HG02798 (cell line): Measurements from ENCODE around the gene CLCNKB.
"Not testable (repeated sequence)": the region's sequence is repeated elsewhere in the genome, so short reads cannot be mapped to it uniquely, and the experiment has no call there.

ENCODE experiments used
- ATAC-seq: cut with Tn5 transposase; IDR thresholded peaks from one replicate; pipeline ENCODE4 v1.9.1; 2021; ENCODE audit warnings: mild to moderate bottlenecking; ENCODE audit not compliant: unreplicated experiment, poor library complexity

CLCNKB gene

DNA sequence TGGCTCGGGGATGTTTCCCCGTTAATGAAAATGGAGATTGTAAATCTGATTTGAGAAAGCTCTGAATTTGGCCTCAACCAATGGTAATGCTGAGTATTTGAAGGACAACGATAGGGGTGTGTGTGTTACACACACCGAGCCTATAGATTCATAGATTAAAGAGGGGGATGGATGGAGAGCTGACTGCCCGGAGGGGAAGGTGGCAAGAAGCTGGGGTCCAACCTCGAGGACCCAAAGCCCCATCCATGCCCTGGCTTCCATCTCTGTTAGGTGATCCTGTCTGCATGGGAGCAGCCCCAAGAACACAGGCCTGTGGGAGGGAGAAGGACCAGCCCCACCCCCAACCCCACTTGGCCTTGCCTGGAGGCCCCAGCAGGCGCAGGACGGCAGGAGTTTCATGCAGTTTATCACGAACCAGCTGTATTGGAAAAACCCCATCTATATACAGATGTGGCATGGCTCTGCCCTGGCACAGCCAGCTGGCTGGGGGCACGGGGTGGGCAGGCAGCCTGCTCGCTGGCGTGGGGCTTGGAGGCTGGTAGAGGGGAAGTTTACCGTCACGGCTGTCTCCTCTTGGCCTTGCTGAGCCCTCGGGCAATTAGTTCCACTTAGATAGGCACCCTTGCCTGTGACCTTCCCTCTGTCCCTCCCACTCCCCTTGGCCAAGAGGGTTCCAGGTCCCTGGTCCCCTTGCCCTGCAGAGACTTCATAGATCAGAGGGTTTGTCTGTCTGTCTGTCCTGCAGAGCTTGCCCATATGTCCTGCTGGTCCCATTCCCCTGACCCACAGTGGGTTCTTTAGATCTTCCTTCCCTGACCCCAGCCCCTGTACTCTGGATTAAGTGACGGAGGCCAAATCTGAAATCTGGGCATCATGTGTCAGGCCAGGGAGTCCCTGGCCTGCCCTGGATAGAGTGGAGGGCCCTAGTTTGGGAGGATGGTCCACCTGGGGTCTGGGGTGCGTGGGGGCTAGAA lies 28.8 kb upstream of the CLCNKB start:
- ATAC-seq, result no peak

GRCh38 chr1:16015491-16015890 lies 28.1 kb upstream of the CLCNKB start:
- ATAC-seq, result no peak

GRCh38 chr1:16015960-16016901 lies 27.4 kb upstream of the CLCNKB start:
- no peak for ATAC-seq

DNA sequence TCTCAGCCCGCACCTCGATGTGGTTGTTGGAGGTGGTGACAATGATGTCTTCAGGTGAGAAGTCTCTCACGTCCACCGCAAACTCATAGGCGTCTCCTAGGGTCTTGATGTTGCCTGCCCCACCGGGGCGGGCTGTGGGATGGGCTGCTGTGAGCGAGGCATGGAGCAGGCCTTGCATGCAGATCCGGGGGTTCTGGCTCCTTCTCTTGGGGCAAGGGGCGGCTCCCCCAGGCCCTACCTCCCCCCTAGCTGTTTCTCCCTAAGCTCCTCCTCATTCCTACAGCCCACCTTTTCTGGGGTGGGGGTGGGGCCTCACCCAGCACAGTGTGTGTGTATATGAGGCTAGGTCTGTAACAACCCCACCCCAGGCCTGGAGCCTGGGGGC lies 26.5 kb upstream of the CLCNKB start:
- ATAC-seq, result no peak

GRCh38 chr1:16017461-16018303 lies 25.9 kb upstream of the CLCNKB start, which contains the start of gene HSPB7:
HSPB7 (minus strand) TSS chr1:16018043; CDS start chr1:16017963, 80 bp downstream.
- ATAC-seq, result no peak

DNA sequence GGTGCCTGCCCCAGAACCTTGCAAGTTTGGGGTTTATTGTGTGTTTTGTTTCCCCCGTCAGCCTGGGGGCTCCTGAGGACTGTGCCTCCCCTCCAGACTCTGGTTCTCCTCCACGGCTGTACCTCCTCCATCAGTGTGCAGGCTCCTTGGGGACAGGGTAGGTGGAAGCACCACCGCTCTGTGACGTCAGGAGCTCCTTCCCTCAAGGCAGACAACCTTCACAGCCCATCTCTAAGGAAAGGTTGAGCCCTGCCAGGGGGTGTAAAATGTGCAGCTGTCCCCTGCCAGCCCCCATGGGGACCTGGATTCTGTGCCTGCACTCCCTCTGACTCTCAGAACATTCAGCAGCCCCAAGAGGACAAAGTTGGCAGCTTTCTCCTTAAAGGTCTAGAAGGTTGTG lies 25.3 kb upstream of the CLCNKB start:
- no peak for ATAC-seq

DNA sequence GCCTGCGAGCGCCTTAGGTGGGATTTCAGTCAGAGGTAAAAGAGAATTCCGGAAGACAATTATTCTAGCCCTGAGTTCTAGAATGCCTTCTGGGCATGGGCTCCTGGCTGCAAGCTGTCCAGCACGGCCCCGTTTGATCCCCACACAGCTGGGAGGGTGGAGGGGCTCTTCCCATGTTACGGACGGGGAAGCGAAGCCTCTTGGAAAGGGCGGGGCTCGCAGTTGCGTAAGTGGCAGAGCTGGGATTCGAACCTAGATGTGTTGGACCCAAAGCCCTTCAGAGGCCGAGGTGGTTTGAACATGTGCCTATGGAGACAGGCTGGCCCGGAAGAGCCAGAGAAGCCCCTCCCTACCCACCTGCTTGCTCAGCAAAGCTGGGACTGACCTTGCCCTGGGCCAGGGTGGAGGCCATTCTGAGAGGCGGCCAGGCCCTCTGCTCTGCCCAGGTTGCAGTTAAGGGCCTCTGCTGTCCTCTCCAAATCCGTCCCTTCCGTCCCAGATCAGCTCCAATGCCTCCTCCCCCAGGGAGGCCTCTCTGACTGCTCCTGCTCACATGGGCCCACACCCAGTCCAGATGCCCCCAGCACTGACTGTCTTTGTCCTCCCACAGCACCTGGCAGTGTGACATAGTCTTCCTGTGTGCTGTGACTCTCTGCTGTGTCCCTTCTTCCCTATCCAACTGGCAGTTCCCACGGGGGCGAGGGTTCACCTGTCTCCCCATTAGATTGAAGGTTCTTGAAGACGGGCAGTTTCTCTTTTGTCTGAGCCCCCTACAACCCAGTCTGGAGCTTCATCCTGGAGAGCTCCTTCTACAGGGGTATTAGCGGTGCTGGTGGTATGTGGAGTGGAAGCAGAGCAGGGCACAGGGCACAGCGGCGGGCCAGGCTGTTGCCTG lies 24.6 kb upstream of the CLCNKB start:
- ATAC-seq, result no peak

DNA sequence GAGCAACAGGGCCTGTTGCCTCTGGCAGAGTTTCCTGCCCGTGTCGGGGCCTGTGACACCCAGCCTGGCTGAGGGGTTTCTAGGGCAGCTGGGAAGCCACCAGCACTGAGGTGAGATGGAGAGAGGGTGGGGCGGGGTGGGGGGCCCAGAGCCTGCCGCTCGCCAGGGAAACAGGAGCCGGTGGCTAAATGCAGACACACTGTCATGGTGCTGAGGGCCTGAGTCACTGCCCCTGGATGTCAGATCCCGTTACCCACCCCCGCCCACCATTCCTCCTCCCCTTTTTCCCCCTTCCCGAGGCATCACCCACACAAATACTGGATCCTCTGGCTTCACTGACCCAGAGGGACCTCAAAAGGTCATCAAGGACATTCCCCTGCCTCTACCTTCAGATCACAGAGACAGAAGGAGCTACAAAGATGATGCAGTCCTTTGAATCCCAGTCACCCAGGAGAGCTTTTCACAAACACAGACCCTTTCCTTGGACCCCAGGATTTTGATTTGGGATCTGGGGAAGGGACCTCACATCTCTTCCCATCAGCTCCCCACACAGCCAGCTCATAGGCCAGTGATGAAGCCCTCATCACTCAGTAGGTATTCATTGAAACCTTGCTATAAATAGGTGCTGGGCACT lies 23.8 kb upstream of the CLCNKB start:
- ATAC-seq, result no peak

- ATAC-seq, result no peak
These were observed 23.3 kb upstream of the CLCNKB start for GRCh38 chr1:16020325-16020724.

- ATAC-seq, result not testable (repeated sequence)
These were observed 22.7 kb upstream of the CLCNKB start for GRCh38 chr1:16020878-16021277.

GRCh38 chr1:16021681-16022080 lies 21.9 kb upstream of the CLCNKB start, which contains the start of gene CLCNKA:
CLCNKA (plus strand) TSS chr1:16022036; CDS start chr1:16022620, 584 bp downstream.
- no peak for ATAC-seq

- no peak for ATAC-seq
These were observed 21.2 kb upstream of the CLCNKB start for GRCh38 chr1:16022393-16022792.

DNA sequence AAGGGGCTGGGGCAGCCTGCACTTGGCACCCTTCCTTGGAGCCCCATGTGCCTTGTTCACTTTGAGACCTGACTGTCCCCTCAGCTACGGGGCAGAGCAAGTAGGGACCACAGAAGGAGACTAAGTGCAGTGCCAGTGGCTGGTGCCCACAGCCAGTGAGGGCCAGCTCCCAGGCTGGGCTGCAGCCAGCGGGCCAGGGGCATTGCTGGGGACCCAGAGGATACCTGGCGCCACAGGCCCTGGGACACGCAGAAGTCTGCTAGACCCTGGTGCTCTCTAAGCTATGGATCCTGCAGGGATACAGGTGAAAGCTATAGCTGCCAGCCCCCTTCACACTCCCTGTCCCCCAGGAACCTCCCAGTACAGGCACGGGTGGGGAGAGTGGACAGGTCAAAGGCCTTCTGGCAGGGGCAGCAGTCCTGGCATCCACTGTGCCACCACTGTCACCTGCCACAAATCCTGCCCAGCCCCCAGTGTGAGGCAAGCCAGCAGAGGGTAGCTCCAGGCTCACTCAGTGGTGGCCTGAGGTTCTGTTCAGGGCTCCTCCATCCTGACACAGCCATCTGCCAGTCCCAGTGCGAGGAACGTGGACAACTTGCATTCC lies 20.4 kb upstream of the CLCNKB start:
- no peak for ATAC-seq

- ATAC-seq, result not testable (repeated sequence)
These were observed 17.3 kb upstream of the CLCNKB start for GRCh38 chr1:16026302-16026701.

GRCh38 chr1:16026723-16027484 lies 16.7 kb upstream of the CLCNKB start:
- no peak for ATAC-seq

DNA sequence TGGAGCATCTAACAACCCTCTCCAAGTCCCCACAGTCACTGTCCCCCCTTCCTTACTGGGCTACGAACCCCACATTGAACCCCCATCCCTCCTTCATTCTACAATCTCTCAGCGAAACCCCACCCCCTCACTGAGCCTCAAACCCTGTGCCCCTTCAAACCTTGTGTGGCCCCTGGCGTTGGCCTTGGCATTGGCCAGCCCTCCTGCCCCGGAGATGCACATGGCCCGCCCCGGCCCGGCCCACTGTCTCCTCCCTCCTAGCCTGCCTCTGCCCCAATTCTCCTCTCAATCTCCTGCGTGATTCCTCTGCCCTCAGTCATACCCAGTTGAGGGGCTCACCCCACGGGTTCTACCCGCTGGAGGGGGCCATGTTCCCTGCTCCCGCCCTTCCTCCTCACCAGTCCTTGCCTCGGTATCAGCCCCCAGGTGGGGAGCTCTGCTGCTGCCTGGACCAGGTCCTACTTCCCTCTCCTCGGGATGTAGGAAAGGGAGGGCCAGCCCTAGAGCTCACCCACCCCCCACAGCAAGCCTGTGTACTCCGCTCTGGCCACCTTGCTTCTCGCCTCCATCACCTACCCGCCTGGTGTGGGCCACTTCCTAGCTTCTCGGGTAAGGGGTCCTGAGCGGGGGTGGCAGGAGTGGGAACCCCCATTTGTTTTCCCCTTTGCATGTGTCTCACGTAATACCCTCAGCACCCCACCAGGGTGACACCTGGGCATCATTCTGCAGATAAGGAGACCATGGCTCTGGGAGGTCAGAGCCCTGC lies 15.2 kb upstream of the CLCNKB start:
- ATAC-seq, result no peak

DNA sequence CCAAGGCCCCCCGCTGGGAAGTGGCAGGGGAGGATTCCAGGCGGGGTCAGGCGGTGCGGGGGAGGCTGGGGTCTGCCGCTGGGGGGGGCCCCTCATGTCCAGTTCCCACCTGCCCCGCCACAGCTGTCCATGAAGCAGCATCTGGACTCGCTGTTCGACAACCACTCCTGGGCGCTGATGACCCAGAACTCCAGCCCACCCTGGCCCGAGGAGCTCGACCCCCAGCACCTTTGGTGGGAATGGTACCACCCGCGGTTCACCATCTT lies 14.6 kb upstream of the CLCNKB start:
- ATAC-seq, result not testable (repeated sequence)
